ENCODE data around the gene DGCR8.
"Not testable (repeated sequence)": the region's sequence is repeated elsewhere in the genome, so short reads cannot be mapped to it uniquely, and the experiment has no call there.

The DGCR8 gene

DNA sequence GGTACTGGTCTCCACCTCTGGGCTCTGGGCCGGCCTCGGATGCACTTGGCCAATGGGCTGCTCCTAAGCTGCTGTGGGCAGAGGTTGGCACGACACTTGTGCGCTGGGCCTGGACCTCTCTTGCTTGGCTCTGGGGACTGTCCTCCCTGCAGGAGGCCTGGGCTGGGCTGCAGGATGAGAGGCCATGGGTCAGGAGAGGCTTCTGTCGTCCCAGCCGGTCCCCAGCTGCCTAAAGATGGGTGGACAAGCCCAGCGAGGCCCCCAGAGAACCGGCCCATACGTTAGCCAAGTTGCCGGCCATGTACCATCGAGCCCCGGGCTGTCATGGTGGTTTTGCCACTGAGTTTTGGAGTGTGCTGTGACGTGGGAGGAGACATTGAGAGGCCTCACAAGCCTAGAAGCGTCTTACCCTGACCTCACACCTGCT, 72.4 kb downstream of the DGCR8 start:
- no peak for DNase-seq (ENCODE audit: low read depth in 3 of 3)

GRCh38 chr22:20153945-20154344, 73.9 kb downstream of the DGCR8 start:
- DNase-seq (ENCODE audit: low read depth in 3 of 3): no peak

GRCh38 chr22:20154602-20155187, 74.7 kb downstream of the DGCR8 start:
- no peak for DNase-seq (ENCODE audit: low read depth in 3 of 3)

GRCh38 chr22:20155330-20156041, 75.4 kb downstream of the DGCR8 start:
- no peak for DNase-seq (ENCODE audit: low read depth in 3 of 3)

GRCh38 chr22:20156042-20156389, 76.0 kb downstream of the DGCR8 start:
- no peak for DNase-seq (ENCODE audit: low read depth in 3 of 3)

GRCh38 chr22:20156611-20157429, 76.8 kb downstream of the DGCR8 start:
- DNase-seq (ENCODE audit: low read depth in 3 of 3): peak; percentile 80 to 88 (median 81)

- DNase-seq (ENCODE audit: low read depth in 3 of 3): no peak
Observed at GRCh38 chr22:20157430-20158183, 77.6 kb downstream of the DGCR8 start.

DNA sequence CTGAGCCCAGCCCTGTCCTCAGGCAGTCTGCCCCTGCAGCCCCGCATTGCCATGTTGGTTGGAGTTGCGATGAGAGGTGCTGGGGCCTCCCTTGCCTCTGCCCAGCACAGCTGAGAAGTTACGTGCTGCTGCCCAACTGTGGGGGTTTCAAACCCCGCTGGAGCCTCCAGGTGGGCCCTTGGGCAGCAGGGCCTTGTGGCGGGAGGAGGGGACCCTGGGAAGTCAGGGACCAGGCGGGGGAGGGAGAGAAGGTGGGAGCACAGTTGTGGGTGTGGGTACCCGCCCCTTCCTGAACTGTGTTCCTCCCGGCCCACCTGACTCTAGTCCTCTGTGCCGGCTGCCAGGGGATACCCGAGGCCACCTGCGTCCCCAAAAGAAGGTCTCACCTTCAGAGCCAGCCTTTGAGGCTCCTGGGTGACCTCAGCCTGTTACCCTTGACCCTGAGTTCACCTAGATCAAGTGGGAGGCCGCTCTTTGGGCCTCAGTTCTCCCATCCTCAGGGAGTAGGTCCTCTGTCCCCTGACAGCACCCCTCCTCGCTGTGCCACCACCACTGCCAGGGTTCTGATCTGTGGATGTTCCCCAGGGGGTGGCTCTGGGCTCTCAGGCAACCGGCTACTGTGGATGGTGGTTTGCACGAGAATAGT, 78.5 kb downstream of the DGCR8 start:
- no peak for DNase-seq (ENCODE audit: low read depth in 3 of 3)

- DNase-seq (ENCODE audit: low read depth in 3 of 3): no peak
Observed at GRCh38 chr22:20159076-20159475, 79.0 kb downstream of the DGCR8 start.

DNA sequence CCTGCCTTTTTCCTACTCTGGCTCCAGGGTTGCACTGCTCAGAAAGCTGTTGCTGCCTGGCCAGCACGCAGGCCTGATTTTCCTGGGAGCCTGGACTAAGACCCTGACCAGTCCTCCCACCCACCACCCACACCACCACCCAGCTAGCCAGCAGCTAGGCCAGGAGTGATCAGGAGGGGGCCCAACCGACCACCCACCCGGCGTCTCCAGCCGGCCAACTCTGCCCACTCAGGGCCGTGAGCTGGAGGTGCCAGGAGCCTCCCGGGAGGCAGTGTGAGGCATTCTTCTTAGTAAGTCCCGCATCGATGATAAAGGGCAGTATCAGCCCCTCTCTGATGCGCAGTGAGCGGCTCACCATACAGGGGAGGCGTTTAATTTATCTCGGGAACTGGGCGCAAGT, 79.5 kb downstream of the DGCR8 start:
- DNase-seq (ENCODE audit: low read depth in 3 of 3): not testable (repeated sequence)

DNA sequence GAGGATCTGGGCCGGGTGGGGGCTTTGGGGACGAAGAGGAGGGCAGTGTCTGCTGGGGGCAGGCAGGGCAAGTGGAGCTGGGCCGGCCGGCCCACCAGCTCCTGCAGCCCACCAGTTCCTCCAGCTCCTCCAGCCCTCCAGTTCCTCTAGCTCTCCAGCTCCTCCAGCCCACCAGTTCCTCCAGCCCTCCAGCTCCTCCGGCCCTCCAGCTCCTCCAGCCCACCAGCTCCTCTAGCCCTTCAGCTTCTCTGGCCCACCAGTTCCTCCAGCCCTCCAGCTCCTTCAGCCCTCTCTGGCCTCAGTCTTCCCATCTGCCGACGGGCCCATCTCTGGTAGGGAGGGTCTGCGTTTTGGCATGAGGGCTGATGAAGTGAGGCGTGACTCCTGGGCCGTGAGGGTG, 80.0 kb downstream of the DGCR8 start:
- no peak for DNase-seq (ENCODE audit: low read depth in 3 of 3)
